ENCODE data around the gene C7orf25. TPM values are rescaled to one million over a fixed set of nuclear protein-coding genes. Genes with fewer than 3 reads are reported as not detected.

C7orf25 gene
- total and polyA plus RNA-seq, 2 of the 13 experiments (the other 11 are each of a cell fraction or from before 2014, with no cell fraction given), result 0.37 to 1.3 TPM

- FAIRE-seq, result no peak
- Histone ChIP-seq H3K4me3 (replicated peaks in 1 of 3; ENCODE audit: insufficient read depth in 1 of 3, low read depth in 2 of 3, low read length in 3 of 3) (no peak overlapping the region), H3K27me3 (ENCODE audit: control insufficient read depth in 1 of 2, insufficient read depth in 2 of 2, low read length in 2 of 2) (no peaks in the 10 kb centered on the region), H3K9ac (ENCODE audit: insufficient read depth, low read depth, low read length) (no peak overlapping the region), H3K79me2 (ENCODE audit: insufficient read depth, low read length) (peaks cover 2% of the 10 kb centered on the region), H3K9me3 (ENCODE audit: low read length) (no peaks in the 10 kb centered on the region), H3K36me3 (replicated peaks in 1 of 2; ENCODE audit: control insufficient read depth in 1 of 2, insufficient read depth in 2 of 2, low read length in 2 of 2) (peaks cover 13 to 80% of the 10 kb centered on the region in 2 experiments), H3K27ac (ENCODE audit: extremely low read length, insufficient read depth, low read length) (no peak overlapping the region), H4K20me1 (ENCODE audit: insufficient read depth, low read length) (no peaks in the 10 kb centered on the region), H3K4me1 (ENCODE audit: insufficient read depth, low read length) (no peaks in the 10 kb centered on the region), H2AFZ (ENCODE audit: low read length) (no peak overlapping the region), H3K4me2 (ENCODE audit: low read depth, low read length) (no peak overlapping the region)
- ATAC-seq, result no peak
- no peak for DNase-seq (ENCODE audit: low spot score)
- intact Hi-C loops (cut with micrococcal nuclease; ENCODE audit: unreplicated experiment) (no loop called here), in situ Hi-C loops (cut with HindIII; ENCODE audit: extremely low pct_ligation_motif_present, low pct_unique_long_range_greater_than_20kb) (no loop called here)
- 94% methylated on average over 3 of the region's 3 CpGs for WGBS (ENCODE audit: low lambda C conversion rate)
- ChIA-PET CTCF (ENCODE audit: low intra/inter-chr PET ratio, low total read pairs) (no interaction called here), POLR2A (interaction anchor here (1.7 kb wide), 1 partner anchor 10 kb away, joined by 6 read pairs; the partner anchor contains the start of genes MRPL32 and PSMA2)
- no TSS peak for BruUV-seq (replicated peaks)
- TF ChIP-seq CEBPB (IDR thresholded peaks at IDR 0.05; ENCODE audit: borderline replicate concordance, low read depth, low read length) (0 out of 2 replicates have a peak, but pooled peaks have one; percentile 8), HINFP (CRISPR knock-in tag; IDR thresholded peaks at IDR 0.05; ENCODE audit: low read depth) (no peak)
Measured at GRCh38 chr7:42922017-42922753, 10.3 kb upstream of the C7orf25 start.

GRCh38 chr7:42915356-42915755 is 3.5 kb upstream of the C7orf25 start:
- 78% methylated on average over 1 of the region's 1 CpG for WGBS (ENCODE audit: low lambda C conversion rate)
- Histone ChIP-seq H4K20me1 (ENCODE audit: insufficient read depth, low read length) (no peaks in the 10 kb centered on the region), H3K36me3 (replicated peaks in 1 of 2; ENCODE audit: control insufficient read depth in 1 of 2, insufficient read depth in 2 of 2, low read length in 2 of 2) (peaks cover 13 to 38% of the 10 kb centered on the region in 2 experiments; a peak in 4 of 5 replicates), H3K27ac (ENCODE audit: extremely low read length, insufficient read depth, low read length) (no peak overlapping the region), H3K4me2 (ENCODE audit: low read depth, low read length) (no peak overlapping the region), H3K79me2 (ENCODE audit: insufficient read depth, low read length) (no peaks in the 10 kb centered on the region), H3K4me1 (ENCODE audit: insufficient read depth, low read length) (peaks cover 16% of the 10 kb centered on the region), H2AFZ (ENCODE audit: low read length) (no peak overlapping the region), H3K4me3 (replicated peaks in 1 of 3; ENCODE audit: insufficient read depth in 1 of 3, low read depth in 2 of 3, low read length in 3 of 3) (no peak overlapping the region), H3K27me3 (ENCODE audit: control insufficient read depth in 1 of 2, insufficient read depth in 2 of 2, low read length in 2 of 2) (no peaks in the 10 kb centered on the region; a peak in 1 of 5 replicates), H3K9ac (ENCODE audit: insufficient read depth, low read depth, low read length) (no peak overlapping the region), H3K9me3 (ENCODE audit: low read length) (no peaks in the 10 kb centered on the region)
- no peak for TF ChIP-seq ZBTB37 (CRISPR knock-in tag; IDR thresholded peaks at IDR 0.05)
- no peak for TF ChIP-seq MLX (CRISPR knock-in tag; IDR thresholded peaks at IDR 0.05)
- no peak for TF ChIP-seq ZNF460 (CRISPR knock-in tag; IDR thresholded peaks at IDR 0.05; ENCODE audit: borderline replicate concordance)
- BruUV-seq (replicated peaks), result no TSS peak
- FAIRE-seq, result no peak
- in situ Hi-C loops (cut with HindIII; ENCODE audit: extremely low pct_ligation_motif_present, low pct_unique_long_range_greater_than_20kb) (no loop called here), intact Hi-C loops (cut with micrococcal nuclease; ENCODE audit: unreplicated experiment) (no loop called here)
- ATAC-seq, result no peak
- CTCF ChIA-PET (ENCODE audit: low intra/inter-chr PET ratio, low total read pairs), result no interaction called here
- no peak for DNase-seq (ENCODE audit: low spot score)
- POLR2A ChIA-PET, result interaction anchor here (1.5 kb wide), 1 partner anchor 13 kb away, joined by 3 read pairs; no protein-coding TSS in a partner anchor
